ENCODE data around the gene KCNIP4.

DNA sequence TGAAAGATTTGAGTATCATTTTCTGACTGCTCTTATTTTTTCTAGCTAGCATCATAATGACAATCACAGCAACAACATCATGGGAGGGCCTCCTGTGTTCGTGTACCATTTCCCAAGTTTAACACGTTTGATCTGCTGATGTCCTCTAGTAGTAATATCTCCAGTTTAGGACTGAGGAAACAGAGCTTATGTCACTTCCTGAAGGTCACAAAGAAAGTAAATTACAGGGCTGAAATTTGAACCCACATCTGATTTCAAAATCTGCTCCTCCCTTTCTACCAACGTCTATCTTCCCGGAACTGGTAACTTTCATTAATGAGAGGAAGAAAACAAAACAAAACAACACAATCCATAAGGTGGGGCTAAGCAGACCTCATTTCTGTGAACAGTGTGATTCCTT, 945.6 kb downstream of the KCNIP4 start:
- TF ChIP-seq YY1 (IDR thresholded peaks at IDR 0.05; ENCODE audit: insufficient read depth, insufficient read length) (no peak), ZNF274 (IDR thresholded peaks at IDR 0.05; ENCODE audit: low read depth, low read length) (no peak), SUZ12 (IDR thresholded peaks at IDR 0.05; ENCODE audit: extremely low read depth, insufficient read depth, insufficient read length) (no peak)
